IMR-90 (cell line): ENCODE results near the gene PRKACB. TPM values are rescaled to one million over a fixed set of nuclear protein-coding genes. Genes with fewer than 3 reads are reported as not detected.

Source experiments
- microRNA-seq, 2 experiments: library from miRNA; stranded (forward) in 1 of 2; unstranded in 1 of 2; fragments of 10-50 nt in 1 of 2; fragments of <30 nt in 1 of 2; gene quantifications in 1 of 2; microRNA quantifications in 1 of 2; one replicate each; pipeline versions ENCODE3 to v1.1.0; 2013 to 2020; ENCODE audit not compliant: insufficient read depth in 1 of 2, insufficient read length in 1 of 2, unreplicated experiment in 1 of 2
- polyA plus RNA-seq, 3 experiments: library from polyadenylated mRNA; depleted of rRNA; stranded (reverse); fragments of >200 nt; gene quantifications; 2 replicates each; pipeline ENCODE4 v1.2.3, GENCODE V29; 2012; ENCODE audit warnings: low replicate concordance in 1 of 3
- small RNA-seq, 5 experiments: library from RNA; depleted of rRNA; stranded (forward); fragments of <200 nt; gene quantifications; one replicate each; pipeline ENCODE3, GENCODE V24; 2012
- total RNA-seq: library from RNA; depleted of rRNA; stranded (reverse); fragments of >200 nt; gene quantifications from 2 replicates; pipeline ENCODE4 v1.2.3, GENCODE V29; 2012; rRNA removed

PRKACB gene
- total and polyA plus RNA-seq, 2 of the 4 experiments (the other 2 are of a cell fraction): 8.2 to 8.3 TPM

Small RNA genes within 50 kb of the gene (microRNA-seq; reads per million reads assigned to microRNA genes)
- gene AL450063.1 (ENCODE audit: insufficient read depth, insufficient read length) (not detected), gene RF00410 (ENCODE audit: insufficient read depth, insufficient read length) (not detected)

Small RNA genes within 50 kb of the gene (small RNA-seq; reads per million reads assigned to genes)
- gene AL450063.1 (0 reads per million in 5 experiments), gene RF00410 (0 reads per million in 5 experiments)

Other genes with a start within 250 kb of the PRKACB start
- gene TTLL7, start 145.1 kb upstream of the PRKACB start, total RNA-seq: 8.1 and 13.3 TPM in 2 replicates
- gene TTLL7, start 145.1 kb upstream of the PRKACB start, polyA plus RNA-seq (2012; rRNA removed): 4.2 and 5.7 TPM in 2 replicates
- 0.36 and 0.56 TPM in 2 replicates for gene SAMD13, start 157.4 kb downstream of the PRKACB start, total RNA-seq
- gene SAMD13, start 157.4 kb downstream of the PRKACB start, polyA plus RNA-seq (2012; rRNA removed): 0.27 and 0.34 TPM in 2 replicates